HuH-7.5 (cell line): ENCODE measurements around the gene VAT1.
A peak's percentile ranks its signal among the peaks of the same experiment; 100 is the strongest.
"Not testable (repeated sequence)": the region's sequence is repeated elsewhere in the genome, so short reads cannot be mapped to it uniquely, and the experiment has no call there.

Source experiments
- DNase-seq: peaks from one replicate; pipeline ENCODE4 v3.0.0; 2011; ENCODE audit warnings: low spot score

Gene VAT1

DNA sequence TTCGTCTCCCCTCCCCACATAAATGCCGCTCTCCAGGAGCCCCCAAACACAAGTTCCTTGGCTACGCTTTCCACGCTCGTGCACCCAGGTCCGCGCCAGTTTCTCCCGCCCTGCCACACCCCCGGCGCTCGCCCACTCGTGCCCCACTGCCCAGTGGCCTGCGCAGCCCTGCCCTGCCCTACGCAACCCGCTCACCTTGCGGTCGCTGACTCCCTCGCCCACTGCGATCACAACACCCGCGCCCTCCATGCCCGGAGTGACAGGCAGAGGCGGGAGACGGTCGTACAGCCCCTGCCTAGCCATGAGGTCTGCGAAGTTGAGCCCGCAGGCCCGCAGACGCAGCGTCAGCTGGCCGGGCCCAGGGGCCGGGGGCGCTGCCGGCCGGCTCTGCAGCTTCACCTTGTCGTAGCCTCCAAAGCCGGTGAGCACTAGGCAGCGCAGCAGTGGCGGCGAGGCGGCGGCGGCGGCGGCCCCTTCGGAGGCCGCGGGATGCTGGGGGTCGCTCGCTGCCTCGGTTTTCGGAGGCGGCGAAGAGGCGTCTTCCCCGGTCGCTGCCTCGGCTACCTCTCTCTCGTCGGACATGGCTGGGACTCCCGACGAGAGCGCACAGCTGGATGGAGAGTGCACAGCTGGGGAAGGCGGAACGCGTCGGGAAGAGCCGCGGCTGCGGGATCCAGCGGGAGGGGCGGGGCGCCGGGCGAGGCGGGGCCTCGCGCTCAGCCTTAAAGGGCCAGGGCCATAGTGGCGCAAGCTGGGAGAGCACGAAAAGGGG is at the start of gene VAT1:
Gene VAT1 (minus strand): TSS at position 645 of the 772 bp plus-strand sequence. CDS start 63 bp downstream, at position 582.
- peak; percentile 86 for DNase-seq

DNA sequence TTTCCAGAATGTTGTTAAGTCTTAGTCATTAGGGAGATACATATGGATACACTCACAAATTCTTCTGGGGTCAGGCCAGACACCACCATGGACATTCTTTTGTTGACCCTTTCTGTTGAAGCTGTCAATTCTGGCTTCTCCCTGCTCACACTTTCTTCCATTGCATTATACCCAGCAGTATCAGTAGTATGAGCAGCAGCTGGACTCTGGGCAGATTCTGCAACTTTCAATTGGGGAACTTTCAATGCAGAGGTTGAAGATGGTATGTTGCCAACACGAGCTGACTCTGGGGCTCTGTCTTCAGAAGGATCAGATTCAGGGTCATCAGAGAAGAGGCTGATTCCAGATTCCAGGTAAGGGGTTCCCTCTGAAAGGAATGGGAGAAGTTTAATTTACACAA is 48.7 kb upstream of the VAT1 start:
- DNase-seq = no peak

DNA sequence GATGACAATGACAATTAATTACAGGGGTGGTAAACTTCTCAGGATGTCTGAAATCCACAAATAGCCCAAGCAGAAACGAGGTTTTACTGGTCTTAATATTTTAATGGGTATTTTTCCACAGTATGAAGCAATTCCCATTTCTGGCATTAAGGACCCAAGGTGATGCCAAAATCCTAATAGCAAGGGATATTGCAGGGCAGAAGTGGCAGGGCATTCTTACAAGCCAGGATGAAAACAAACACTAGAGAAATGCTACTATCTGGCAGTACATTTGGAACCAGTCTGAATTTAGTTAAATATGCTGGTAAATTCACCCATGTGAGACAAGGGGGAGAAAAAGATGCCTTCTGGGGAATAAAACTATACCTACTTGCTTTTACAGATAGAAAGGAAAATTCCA is 48.1 kb upstream of the VAT1 start:
- no peak for DNase-seq

DNA sequence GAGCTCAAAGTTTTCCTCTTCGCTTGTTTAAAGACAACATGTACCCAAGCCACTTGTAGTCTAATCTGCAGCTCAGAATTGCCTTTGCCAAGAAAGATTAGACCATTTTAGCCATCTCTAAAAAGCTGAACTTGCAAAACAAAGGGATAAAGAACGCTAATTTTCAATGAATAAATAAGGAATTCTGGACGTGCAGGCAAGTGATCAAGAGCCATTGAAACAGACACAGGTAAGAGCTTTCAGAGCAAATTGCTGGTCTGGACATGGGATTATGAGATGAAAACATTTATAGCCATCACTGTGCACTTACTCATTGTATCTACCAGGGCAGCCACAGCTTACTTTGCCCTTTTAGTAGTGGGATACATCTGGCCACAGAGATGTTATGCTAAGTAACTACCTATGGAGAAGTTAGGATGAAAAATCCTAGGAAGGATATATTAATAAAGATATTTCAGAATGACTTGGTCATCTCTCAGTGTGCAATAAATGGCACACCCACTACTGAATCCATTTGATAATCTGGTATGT is 47.2 kb upstream of the VAT1 start:
- no peak for DNase-seq

DNA sequence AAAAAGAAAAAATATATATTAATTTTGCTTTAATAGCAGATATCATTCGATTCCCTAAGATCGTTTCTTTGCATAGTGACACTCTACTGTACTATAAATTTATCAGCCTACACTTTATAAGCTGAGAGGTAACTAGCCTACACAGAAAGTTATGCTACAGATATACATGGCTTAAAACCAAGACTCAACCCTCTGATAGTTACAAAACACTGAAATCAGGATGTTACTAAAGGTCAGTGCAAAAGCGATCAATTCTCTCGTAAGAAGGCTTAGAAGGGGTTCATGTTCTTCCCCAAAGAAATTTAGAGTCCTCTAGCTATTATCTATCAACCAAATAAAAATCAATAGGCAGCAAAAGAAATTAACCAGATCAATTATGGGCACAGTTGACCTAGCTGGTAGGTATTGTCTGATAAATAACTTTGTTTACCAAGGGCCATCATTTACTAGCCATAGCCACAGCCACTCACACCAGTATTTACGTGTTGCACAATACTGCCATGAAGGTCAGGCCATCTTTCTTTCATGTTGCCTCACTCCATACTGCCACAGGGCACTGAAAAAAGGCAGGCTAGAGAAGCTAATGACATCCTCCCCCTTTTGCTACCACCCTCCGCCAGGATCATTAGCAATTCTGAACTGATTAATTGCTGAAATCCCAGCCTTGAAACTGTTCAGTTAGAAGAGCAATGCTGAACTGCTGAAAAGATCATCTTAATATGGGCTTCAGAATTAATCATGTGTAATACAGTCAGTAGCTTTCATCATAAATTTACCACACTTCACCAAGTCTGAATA is 46.6 kb upstream of the VAT1 start:
- DNase-seq = peak; percentile 27

DNA sequence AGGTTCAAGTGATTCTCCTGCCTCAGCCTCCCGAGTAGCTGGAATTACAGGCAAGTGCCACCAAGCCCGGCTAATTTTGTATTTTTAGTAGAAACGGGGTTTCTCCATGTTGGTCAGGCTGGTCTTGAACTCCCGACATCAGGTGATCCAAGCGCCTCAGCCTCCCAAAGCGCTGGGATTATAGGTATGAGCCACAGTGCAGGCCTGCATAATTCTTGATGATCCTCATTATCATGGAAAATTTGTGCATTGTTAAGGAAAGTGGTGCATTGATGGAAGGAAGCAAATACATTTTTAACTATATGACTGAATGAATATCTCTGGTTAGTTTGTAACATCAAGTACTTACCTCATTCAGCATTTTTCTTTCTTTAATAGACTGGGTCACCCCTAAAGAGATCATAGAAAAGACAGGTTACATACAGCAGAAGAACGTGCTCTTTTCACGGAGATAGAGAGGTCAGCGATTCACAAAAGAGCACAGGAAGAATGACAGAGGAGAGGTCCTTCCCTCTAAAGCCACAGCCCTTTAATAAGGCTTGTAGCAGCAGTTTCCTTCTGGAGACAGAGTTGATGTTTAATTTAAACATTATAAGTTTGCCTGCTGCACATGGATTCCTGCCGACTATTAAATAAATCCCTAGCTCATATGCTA is 40.9 kb upstream of the VAT1 start:
- DNase-seq = no peak

DNA sequence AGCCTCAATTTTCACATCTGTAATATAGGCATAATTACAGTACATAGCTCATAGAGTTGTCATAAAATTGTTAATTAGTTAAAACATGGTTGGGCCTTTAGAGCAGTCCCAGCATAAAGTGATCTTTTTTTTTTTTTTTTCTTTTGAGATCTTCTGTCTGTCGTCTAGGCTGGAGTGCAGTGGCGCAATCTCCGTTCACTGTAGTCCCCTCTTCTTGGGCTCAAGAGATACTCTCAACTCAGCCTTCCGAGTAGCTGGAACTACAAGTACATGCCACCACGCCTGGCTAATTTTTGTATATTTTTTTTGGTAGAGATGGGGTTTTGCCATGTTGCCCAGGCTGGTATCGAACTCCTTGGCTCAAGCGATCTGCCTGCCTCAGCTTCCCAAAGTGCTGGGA is 33.9 kb upstream of the VAT1 start:
- DNase-seq = no peak

DNA sequence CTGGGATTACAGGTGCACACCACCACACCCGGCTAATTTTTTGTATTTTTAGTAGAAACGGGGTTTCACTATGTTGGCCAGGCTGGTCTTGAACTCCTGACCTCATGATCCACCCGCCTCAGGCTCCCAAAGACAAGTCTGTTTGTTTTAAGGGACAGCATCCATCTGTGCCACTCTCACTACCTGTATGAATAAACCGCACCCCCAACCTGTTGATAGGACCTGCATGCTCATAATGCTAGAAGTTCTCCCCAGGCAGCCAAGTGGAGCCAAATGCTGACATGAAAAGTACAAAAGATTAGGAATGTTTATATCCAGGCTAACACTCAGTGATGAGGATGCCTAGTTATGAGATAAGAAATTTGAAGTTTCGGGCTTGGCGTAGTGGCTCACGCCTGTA is 30.8 kb upstream of the VAT1 start:
- DNase-seq = not testable (repeated sequence)

DNA sequence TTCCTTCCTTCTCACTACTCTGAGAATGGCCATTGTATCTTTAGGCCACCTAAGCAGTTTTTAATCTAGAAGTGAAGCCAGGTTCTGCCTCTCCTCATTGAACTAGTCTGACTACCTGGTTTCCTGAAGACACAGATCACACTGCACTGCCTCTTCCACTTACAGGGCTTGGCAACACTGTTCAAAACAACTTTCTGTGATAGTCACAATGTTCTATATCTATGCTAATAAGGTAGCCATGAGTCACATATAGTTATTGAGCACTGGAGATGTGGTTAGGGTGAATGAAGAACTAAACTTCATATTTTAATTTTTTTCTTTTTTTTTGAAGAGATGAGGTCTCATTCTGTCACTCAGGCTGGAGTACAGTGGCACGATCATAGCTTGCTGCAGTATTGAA is 29.8 kb upstream of the VAT1 start:
- DNase-seq = no peak

DNA sequence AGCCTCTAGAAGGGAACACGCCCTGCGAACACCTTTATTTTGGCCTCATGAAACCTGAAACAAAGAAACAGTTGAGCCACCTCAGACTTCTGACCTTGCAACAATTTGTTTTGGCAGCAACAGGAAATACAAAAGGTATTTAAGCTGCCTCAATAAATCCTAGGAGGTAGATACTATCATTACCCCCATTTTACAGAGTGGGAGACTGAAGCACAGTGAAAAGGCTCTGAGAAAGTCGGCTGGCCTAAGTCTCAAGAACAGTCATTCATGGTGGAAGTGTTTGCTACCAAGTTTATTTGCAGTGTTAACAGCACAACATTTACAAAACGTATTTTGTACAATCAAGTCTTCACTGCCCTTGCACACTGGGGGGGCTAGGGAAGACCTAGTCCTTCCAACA is 21.8 kb upstream of the VAT1 start:
- no peak for DNase-seq

DNA sequence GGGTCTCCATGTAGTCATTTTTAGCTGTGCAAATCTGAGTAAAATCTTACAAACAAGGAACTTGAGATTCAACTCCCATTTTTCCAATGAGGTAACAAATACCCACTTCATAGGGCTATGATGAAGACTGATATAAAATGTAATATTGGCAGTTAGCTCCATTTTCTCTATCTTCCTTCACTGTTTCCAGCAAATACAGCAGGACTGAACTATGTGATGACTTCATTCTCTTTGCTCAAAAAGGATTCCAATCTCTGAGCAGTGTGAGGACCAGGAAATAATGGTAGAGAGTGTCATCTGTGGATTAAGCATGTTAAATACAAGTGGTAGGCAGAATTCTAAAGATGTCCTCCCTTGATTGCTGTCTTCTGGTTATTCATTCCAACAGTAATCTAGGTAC is 21.1 kb upstream of the VAT1 start:
- no peak for DNase-seq

DNA sequence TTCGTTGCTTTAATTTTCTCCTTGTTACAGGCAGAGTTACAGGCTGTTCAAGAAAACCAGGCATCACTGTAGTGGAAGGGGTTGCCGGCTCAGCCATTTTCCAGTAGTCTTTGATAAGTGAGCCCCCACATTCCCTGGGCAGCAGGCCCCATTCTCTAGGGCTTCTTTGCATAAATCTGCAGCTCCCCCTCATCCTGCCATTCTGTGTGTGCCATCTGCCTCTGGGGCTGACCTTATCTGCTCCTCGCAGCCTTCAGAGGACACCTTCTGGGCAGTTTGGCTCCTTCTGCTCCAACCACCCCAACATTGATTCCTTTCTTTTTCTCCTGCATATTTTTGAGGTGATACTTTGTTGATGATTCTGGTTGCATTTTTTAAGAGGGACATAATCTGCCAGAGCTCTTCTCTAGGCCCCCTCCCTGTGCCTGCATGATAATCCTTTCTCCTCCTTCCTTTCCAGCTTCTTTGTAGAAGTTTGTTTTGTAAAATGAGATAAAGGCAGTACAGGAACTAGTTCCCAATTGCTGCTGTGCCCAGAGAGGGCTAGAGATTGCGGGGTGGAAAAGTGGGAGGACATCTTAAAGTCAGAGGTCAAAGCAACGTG is 19.9 kb upstream of the VAT1 start:
- no peak for DNase-seq

DNA sequence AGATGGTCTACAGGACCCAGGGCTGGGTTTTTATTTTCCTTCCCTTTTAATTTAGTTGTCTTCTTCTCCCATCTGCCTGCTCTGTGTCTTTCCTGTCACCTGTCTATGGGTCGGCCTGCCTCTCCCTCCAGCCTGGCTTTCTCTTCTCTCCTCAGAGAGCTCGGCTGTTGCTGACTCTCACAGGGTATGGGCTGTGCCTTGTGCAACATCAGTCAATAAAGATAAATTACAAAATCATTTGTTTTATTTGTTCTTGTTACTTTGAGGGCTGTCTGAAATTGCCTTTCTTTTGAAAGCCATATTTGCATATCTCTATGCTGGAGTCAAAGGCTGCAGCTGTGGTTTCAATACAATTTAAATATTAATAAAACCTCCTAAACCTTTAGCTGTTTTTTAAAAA is 18.5 kb upstream of the VAT1 start:
- no peak for DNase-seq

DNA sequence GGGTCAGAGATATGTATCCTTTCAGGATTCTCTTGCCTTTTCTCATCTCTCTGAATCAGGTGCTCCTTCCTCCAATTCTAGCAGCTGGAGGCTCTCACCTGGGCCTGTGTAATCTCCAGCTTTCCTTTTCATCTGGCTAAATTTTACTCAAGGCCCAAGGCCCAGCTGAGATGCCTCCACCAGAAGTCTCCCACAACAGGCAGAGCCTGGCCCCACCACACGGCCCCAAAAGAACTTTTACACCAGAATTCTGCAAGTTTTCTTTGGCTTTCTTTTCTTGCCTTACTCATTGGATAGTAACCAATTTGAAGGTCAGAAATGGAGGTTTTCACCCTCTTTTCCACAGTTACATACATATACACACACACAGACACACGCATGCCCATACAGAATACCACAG is 17.5 kb upstream of the VAT1 start:
- DNase-seq = no peak

DNA sequence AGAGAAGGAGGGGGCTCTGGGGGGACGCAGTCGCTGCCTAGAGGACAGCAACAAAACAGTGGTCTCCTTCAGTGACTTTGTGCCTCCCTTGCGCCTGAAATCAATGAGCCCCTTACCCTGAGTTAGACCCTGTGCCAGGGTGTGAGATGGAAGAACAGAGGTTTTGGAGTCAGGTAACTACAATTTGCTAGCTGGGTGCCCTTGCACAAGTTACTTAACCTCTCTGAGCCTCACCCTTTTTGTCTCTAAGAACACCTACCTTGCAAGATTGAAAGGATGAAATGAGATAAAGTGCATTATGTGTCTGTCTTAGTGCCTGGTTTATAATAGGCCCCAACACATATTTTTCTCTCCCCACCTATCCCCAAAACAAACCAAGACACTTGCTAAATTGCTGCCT is 12.7 kb upstream of the VAT1 start:
- no peak for DNase-seq

DNA sequence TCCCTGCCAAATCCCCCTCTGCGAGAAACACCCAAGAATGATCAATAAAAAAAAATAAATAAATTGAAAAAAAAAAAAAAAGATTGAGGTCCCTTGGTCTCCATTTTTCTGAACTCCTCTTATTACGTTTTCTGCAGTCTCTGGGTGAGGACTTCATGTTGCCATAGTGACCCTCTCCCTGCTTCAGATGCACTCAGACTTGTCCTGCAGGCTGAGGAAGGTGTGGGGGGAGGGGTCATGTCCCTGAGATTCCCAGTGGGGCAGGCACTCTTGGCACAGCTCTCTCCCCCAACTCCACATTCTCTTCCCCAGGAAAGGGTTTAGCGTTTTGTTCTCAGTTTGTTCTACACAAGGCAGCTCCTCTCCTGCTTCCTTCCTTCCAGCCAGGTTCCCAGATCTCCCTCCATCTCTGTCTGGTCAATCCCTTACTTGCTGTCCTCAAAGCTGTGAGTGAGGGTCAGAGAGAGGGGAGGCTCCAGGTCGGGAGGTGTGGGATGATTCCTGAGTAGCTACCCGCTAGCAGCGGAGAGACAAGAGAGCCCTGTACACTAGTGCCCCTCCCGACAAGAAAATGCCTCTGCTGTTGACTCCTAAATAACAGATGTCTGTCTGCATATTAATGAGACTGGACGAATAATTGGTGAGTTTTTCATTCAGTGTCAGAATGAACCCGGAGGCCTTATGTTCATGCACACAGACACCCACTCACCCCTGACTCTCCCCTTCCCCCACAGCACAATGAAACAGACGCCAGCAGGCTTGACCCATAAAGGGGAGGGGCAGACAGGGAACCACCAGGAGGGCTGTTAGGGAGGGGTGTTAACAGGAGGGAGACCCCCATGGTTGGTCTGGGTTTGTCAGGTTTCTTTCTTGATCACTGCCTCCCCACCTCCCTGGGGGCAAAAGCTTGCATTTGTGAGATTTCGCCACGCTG is 12.0 kb upstream of the VAT1 start:
- no peak for DNase-seq

DNA sequence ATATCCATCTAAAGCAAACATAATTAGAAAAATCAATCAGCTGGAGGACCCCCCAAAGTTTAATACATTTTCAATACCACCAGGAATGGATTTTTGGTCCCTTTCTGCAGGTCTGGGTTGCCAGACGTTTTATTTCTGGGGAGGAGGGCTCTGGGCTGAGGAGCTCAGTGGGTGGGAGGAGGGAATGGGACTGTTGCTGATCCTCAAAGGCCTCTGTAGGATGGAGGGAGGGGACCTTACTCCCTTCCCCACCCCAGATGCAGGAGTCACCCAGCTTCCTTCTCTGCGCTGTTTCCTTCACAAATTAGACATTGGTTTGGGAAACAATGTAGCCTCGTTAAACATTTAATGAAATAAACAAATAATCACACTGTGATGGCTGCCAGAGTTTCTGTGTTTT is 9.5 kb upstream of the VAT1 start:
- no peak for DNase-seq

DNA sequence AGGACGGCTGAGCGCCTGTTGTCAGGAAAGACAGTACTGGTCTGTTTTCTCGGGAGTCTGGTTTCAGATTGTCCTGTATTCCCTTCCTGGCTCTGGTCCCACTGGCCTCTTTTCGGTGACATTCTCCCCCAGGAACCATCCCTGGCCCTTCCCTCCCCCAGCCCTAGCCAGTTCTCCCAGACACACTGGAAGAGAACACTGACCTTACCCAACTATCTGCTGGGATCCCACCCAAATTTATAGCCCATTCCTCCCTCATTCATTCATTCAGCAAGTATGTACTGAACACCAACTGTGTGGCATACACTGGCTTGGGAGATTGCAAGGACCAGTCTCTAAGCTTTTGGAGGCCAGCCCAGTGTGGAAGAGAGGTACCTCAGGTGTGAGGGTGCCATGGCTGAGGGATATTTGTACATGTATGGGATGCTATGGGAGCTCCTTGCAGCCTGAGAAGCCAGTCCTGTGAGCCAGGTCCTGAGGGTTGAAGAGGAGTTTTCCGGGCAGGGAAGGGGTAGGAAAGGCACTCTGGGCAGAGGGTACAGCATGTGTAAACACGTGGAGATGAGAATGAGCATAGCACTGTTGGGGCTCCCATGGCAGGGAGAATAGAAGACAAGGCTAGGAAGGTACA is 8.1 kb upstream of the VAT1 start:
- DNase-seq = no peak

DNA sequence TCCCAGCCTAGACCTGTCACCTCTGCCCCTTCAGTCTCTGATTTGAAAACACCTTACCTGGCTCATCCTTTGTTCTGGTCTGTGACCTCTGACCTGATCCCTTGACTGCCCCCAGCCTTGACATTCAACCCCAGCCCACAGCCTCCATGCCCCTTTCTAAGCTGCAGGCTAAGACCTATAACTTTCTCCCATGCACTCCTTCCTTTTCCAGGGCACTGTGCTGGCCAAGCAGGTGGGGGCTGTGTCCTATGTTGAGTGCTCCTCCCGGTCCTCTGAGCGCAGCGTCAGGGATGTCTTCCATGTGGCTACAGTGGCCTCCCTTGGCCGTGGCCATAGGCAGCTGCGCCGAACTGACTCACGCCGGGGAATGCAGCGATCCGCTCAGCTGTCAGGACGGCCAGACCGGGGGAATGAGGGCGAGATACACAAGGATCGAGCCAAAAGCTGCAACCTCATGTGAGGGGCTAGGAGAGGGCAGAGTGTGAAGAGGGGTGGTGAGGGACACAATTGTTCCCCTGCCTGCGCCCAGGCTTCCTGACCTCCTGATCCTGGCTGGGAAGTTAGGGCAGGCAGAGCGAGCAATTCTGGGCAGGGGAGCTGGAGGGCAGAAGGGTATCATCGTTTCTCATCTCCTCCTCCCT is 6.2 kb upstream of the VAT1 start:
- DNase-seq = no peak
